ENCODE data around the gene RAD51.

DNA sequence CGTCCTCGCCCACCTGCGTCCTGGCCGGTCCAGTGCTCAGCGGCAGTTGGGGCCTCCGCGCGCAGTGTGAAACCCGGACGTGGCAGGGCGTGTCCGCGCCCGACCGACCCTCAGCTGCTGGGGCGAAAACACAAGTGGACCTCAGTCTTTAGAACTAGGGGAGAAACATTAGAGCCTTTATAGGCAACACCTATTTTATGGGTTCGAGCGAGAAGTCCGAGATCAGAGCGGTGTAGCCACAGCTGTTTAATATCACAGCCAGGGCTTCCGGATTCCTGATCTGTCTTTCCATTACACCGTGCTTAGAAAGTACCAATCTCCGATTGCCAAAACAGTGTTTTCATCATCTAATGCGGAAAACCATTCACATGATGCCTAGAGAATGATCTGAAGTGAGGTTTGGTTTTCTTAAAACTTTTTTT, 506 bp downstream of the RAD51 start:
- no peak for TF ChIP-seq RARB (CRISPR knock-in tag; IDR thresholded peaks at IDR 0.05)
- TF ChIP-seq PPARA (CRISPR knock-in tag; IDR thresholded peaks at IDR 0.05; ENCODE audit: borderline replicate concordance): no peak
- no peak for TF ChIP-seq ESRRG (CRISPR knock-in tag; IDR thresholded peaks at IDR 0.05)
- no peak for TF ChIP-seq ISL1 (CRISPR knock-in tag; IDR thresholded peaks at IDR 0.05)
- no peak for TF ChIP-seq ZFP30 (CRISPR knock-in tag; IDR thresholded peaks at IDR 0.05)

Data from SK-N-SH treated with all-trans-retinoic acid at 6 μM for 48 hours (cell line).